COR-L47 (cell line): ENCODE results near the gene CDON.
"Not testable (repeated sequence)": the region's sequence is repeated elsewhere in the genome, so short reads cannot be mapped to it uniquely, and the experiment has no call there.

ENCODE experiments used
- DNase-seq: peaks from one replicate; lab custom pipeline; 2025; lab: John Stamatoyannopoulos, UW

CDON gene

GRCh38 chr11:125995313-125995712 is 67.4 kb downstream of the CDON start:
- DNase-seq = no peak

DNA sequence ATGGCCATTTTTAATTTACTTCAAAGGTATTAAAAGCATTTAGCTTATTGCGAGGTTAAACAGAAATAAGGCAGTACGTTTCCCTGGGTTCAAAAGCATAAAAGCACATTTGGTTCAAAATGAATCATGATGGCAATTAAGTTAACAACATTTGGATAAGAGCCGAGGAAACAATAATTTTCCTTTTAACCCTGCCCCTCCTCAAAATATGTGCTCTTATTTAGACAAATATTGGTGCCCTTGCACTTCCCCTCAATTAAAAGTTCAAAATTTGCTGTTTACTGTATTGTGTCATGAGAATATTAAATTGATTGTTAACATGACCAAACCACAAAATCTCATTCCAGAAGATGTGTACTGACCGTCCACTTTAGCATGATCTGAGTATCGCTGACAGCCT is 68.2 kb downstream of the CDON start:
- no peak for DNase-seq

DNA sequence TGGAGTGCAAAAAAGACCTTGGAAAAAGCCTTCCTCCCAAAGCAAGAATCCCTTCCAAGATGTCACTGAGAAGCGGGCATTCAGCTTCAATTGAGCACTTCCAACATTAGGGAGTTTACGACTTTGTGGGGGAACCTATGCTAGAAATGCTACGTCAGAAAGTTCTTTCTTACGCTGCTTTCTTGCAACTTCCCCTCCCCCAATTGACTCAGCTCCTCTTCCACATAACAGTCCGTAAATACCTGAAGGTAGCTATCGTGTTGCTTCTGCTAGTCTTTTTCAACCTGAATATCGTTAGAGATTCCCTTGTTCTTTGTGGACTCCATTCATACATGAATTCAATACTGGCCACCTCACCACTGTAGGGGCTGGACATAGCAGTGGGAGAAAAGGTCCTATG is 69.8 kb downstream of the CDON start:
- no peak for DNase-seq

DNA sequence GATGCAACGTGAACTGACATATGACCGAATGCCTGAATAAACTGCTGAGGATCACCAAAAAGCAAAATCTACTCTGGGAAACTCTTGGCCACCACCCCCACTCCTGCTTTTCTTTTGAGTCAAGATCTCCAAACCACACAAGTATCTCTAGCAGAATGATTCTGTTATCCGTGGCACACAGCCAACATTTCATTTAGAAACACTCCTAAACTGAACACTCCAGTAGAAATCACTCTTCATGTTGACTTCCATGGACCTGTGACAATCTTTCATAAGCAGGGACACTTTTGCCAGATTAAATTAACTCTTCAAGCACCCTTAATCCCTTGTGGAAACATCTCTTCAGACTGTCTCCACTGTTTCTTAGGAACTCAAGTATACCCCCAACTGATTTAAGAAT is 72.4 kb downstream of the CDON start:
- DNase-seq = no peak

GRCh38 chr11:125987066-125987641 is 75.5 kb downstream of the CDON start:
- DNase-seq = no peak

- DNase-seq = not testable (repeated sequence)
Measured at GRCh38 chr11:125985956-125986355, 76.7 kb downstream of the CDON start.

- DNase-seq = no peak
Measured at GRCh38 chr11:125982348-125982730, 80.3 kb downstream of the CDON start.

DNA sequence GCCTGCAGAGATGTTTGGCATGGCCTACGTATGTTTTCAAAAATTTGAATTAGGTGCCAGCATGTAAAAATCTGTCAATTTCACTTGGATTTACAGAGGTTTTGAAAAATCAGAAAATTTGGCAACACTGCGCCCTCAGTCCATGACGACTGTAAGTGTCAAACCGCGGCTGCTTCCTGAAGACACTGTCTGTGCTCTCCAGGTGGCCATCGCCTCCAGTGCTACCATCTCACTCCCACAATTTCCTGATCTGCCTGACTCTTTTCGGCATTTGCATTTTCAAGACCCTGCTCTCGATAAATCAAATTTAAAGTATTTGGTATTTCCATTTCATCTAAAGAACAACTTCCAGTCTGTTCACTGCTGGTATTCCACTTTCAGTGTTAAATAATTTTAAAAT is 82.2 kb downstream of the CDON start:
- DNase-seq = no peak

DNA sequence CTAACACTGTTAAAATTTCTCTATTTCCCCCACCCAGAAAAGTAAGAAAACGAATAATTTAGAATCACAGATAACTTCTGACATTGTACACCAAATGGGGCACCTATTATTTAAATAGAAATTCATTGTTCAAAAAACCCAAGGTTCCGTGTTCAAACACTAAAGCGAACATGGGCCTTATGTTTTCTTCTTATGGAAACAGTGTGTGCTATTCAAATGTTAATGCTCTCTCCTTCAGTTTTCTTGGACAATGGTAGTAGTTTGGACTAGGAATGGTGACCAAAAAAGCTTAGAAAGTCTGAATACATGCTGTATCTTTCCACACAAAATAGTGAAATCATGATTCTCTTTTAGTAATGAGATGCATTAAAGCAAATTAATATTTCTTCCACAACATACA is 83.2 kb downstream of the CDON start:
- no peak for DNase-seq

DNA sequence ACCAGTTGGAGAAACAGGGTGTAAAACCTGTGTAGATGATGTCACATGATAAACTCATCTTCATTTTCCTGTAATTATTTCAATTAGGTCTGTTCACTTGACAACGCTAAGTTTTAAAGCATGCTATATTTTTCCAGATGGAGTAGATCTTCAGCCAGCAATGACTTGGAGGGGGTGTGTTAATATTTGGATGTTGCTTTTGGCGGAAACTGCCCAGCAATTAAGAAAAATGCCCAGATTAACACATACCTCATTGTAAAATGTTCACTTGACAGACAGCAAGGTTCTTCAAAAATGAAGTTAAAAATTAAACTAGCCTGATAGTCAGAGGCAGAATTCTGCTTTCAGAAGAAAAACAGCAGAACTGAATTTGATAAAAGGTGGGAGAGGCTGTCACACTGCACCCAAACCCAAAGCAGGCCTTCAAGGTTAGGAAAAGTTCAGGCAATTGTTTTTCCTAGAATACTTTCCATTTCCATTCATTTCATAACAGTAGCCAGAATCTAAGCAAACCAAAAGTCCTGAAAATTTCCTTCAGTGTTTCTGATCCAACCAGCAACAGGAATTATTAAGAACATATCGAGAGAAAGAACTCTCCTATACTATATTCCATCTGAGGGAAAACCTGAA is 83.8 kb downstream of the CDON start:
- no peak for DNase-seq

DNA sequence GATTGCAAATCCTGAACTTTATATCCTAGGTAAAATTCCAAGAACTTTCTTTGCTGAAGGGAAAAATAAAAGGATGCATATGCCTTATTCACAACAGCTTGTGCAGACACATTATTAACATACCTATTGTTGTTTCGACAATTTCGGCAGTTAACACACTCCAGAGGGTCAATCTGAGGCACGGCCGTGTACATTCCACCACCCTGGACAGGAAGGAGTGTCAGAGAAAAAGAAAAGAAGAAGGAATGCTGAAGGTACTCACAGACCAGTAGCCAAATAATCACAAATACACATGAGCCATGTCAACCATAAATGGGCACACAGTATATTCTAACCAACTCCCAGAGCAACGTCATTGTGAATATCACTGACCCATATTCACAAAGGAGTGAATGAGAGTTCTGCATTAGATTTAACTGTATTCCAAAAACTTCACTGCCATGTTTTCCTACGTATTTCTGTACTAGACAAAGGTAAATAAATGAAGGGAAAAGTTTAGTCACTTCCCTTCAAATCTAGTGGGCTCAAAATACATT is 84.4 kb downstream of the CDON start:
- DNase-seq = no peak

- no peak for DNase-seq
Measured at GRCh38 chr11:125977333-125977732, 85.3 kb downstream of the CDON start.

DNA sequence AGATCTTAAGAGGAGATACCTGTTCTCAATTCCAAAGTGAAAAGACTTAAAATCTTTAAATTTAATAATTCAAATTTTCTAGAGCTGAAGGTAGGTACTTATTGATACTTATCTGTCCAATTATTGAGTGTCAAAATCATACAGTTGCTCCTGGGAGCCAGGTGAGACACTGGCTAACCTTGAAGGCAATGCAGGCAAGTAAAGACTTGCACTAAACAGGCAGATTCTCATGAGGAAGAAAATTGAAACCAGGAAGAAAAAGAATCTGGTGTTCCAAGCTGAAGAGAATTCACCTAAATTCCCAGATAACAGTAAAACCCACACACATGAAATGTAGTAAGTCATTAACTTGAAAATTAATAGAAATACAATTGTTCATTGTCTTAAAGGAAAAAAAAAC is 86.5 kb downstream of the CDON start:
- DNase-seq = no peak

DNA sequence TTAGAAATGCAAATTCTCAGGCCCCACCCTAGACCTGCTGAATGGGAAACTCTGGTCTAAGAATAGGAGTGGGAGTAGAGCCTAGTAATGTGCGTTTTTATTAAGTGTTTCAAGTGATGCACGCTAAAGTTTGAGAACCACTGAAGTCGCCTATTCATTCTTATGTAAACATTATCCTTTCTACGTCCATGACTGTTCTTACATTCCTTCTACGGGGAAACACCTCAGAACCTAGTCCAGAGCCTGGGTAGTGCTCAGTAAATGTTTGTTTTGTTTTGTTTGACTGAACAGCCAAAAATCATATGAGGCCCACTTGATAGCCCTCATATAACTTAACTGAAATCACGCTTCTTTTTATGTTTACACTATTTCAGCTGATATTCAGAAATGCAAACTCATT is 87.0 kb downstream of the CDON start:
- DNase-seq = no peak

GRCh38 chr11:125974284-125974683 is 88.4 kb downstream of the CDON start:
- DNase-seq = no peak

GRCh38 chr11:125971618-125972017 is 91.0 kb downstream of the CDON start:
- DNase-seq = no peak

- DNase-seq = no peak
Measured at GRCh38 chr11:125968354-125968753, 94.3 kb downstream of the CDON start.

GRCh38 chr11:125967515-125967914 is 95.2 kb downstream of the CDON start:
- DNase-seq = no peak

GRCh38 chr11:125960771-125961170 is 101.9 kb downstream of the CDON start:
- no peak for DNase-seq

- no peak for DNase-seq
Measured at GRCh38 chr11:125959931-125960330, 102.7 kb downstream of the CDON start.

- no peak for DNase-seq
Measured at GRCh38 chr11:125959511-125959910, 103.2 kb downstream of the CDON start.

GRCh38 chr11:125958872-125959400 is 103.7 kb downstream of the CDON start:
- DNase-seq = no peak

GRCh38 chr11:125957618-125958332 is 104.9 kb downstream of the CDON start:
- DNase-seq = no peak
